Measurements from ENCODE around the gene BRINP1.
"Not testable (repeated sequence)": the region's sequence is repeated elsewhere in the genome, so short reads cannot be mapped to it uniquely, and the experiment has no call there.

BRINP1 gene

GRCh38 chr9:119213471-119213870 lies 155.8 kb downstream of the BRINP1 start:
- no peak for DNase-seq (ENCODE audit: low read depth)

DNA sequence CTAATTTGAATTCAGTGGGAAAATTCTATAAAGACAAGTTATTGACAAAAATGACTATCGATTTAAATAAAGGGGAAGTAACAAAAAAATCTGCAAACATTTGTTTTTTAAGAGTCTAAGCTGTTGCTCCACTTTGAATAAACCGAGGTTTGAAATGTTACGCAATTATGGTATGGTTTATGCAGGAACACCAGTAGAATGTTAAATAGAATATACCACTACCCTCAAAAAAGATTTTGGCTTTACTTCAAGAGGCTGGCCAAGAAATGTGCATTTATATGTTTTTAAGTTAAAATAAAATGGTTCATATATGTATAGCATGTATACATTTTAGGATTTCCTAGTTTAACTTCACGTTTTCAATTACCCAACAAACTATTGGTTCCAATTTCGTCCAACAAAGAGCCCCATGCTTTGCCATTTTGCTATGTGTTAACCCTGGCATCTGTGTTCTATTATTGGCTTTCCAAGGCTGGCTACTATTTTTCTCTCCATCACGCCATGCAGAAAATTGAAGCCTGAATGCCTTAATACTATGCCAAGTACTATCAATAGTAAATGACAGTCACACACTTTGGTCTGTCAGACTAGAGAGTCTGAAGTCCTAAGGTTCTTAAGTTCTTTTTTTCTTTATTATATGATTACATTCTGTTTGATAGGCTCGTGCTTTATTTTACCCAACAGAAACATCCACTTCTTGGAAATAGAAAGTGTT lies 171.2 kb downstream of the BRINP1 start:
- DNase-seq (ENCODE audit: low read depth) = no peak

- DNase-seq (ENCODE audit: low read depth) = no peak
Measured at GRCh38 chr9:119195521-119195920, 173.7 kb downstream of the BRINP1 start.

DNA sequence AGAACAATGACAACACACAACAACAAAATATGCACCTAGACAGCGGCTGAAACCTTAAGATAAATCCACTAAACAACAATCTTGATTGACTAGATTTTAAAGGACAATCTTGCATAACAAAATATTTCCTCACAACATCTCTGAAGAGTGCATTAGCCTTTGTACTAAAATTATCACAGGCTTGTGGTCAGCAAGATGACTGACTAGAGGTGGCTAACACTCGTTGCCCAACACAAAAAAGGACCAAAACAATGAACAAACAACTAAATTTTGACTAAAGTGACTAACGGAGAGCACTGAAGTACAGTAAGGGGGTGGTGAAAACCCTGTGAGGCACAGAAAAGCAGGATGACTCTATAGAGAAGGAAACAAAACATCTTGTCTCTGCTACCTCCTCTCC lies 183.9 kb downstream of the BRINP1 start:
- no peak for DNase-seq (ENCODE audit: low read depth)

GRCh38 chr9:119184265-119184936 lies 184.8 kb downstream of the BRINP1 start:
- no peak for DNase-seq (ENCODE audit: low read depth)

DNA sequence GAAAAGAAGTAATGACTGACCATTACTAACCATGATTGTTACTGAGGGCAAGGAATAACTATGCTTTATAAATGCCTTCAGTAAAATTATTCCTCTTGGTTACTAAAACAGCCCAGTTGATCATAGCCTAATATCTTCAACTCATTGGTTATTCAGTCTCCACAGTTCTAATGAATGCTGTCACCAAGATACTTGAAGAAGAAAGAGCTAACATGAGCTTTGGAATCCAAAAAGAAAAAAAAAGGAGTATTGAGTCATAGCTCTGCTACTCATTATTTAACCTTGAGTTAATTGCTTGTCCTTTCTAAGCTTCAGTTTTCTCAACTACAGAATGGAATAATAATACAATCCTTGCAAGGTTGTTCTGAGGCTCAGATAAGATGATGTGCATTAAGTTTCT lies 187.7 kb downstream of the BRINP1 start:
- no peak for DNase-seq (ENCODE audit: low read depth)

- no peak for DNase-seq (ENCODE audit: low read depth)
Measured at GRCh38 chr9:119180897-119181296, 188.3 kb downstream of the BRINP1 start.

GRCh38 chr9:119179701-119180100 lies 189.5 kb downstream of the BRINP1 start:
- no peak for DNase-seq (ENCODE audit: low read depth)

- no peak for DNase-seq (ENCODE audit: low read depth)
Measured at GRCh38 chr9:119177196-119177595, 192.0 kb downstream of the BRINP1 start.

DNA sequence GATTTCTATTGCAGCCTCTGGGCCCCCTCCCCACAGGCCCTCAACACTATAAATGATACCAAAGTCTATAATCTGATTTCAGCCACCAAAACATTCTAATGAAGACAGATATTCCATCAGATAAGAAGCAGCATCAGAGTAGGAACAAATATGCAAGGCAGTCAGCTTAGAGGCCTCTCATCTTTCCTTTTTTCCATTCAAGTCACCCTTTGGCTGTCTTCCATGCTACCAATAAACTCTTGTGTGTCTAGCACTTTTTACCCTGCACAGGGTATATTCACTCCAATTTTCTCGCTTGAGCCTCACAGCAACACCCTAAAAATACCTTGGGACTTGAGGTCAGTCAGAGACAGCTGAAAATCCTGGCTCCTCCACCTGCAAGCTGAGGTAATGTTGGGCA lies 193.7 kb downstream of the BRINP1 start:
- DNase-seq (ENCODE audit: low read depth) = no peak

DNA sequence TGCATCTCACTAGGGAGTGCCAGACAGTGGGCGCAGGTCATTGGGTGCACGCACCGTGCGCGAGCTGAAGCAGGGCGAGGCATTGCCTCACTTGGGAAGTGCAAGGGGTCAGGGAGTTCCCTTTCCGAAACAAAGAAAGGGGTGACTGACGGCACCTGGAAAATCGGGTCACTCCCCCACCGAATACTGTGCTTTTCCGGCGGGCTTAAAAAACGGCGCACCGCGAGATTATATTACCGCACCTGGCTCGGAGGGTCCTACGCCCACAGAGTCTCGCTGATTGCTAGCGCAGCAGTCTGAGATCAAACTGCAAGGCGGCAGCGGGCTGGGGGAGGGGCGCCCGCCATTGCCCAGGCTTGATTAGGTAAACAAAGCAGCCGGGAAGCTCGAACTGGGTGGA lies 200.0 kb downstream of the BRINP1 start:
- DNase-seq (ENCODE audit: low read depth) = not testable (repeated sequence)

DNA sequence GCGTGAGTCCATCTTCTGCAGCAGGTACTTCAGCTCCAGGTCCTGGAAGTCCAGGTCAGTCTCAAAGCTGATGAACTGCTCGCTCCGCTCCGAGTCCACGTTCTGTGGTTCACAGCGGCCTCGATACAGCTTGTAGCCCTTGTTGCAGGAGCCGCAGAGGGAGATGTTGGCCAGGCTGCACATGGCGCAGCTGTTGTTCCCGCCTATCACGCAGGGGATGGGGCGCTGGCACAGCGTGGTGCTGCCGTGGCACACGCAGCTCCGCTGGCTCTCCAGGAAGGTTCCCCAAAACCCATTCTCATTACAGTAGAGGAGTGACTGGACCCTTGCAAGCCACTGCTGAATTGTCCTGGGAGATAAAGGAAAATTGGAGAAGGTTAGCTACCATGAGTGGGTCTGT lies 201.4 kb downstream of the BRINP1 start:
- no peak for DNase-seq (ENCODE audit: low read depth)

- no peak for DNase-seq (ENCODE audit: low read depth)
Measured at GRCh38 chr9:119167267-119167666, 202.0 kb downstream of the BRINP1 start.

DNA sequence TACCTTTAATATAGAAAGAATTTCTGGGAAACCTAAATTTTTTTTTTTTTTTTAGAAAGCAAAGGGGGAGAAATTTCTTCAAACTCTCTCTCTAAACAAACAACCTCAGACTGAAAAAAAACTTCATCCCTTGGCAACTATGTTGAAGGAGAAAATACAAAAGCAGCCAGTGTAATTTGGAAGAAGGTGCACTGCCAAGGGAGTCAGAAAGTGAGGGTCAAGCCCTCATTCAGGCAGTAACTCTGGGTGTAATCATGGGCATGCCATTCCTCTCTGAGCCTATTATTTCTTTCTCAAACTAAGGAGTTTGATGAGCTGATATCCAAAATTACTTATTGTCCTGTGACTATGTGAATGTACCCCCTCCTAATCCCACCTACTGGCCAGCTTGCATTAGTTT lies 203.1 kb downstream of the BRINP1 start:
- DNase-seq (ENCODE audit: low read depth) = no peak

- no peak for DNase-seq (ENCODE audit: low read depth)
Measured at GRCh38 chr9:119165131-119165530, 204.1 kb downstream of the BRINP1 start.

GRCh38 chr9:119164716-119165115 lies 204.5 kb downstream of the BRINP1 start:
- DNase-seq (ENCODE audit: low read depth) = no peak

- no peak for DNase-seq (ENCODE audit: low read depth)
Measured at GRCh38 chr9:119160551-119160950, 208.7 kb downstream of the BRINP1 start.

DNA sequence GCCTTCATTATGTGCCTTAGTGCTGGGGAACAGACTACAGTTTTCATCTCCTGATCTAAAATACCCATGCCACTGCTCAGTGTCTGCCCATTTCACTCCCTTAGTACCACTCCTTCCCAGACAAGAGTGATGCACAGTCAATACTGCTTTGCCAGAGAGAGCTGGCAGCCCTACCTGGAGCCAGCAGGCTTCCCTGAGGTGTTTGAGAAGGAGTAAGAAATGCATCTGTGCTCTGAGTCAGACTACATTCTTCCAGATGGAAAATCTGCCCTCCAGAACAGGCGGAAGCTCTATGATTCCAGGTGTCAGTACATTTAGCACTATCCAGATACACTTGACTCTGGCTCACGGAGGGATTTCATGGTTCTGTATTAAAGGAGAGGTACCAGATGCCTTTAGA lies 209.8 kb downstream of the BRINP1 start:
- DNase-seq (ENCODE audit: low read depth) = no peak

DNA sequence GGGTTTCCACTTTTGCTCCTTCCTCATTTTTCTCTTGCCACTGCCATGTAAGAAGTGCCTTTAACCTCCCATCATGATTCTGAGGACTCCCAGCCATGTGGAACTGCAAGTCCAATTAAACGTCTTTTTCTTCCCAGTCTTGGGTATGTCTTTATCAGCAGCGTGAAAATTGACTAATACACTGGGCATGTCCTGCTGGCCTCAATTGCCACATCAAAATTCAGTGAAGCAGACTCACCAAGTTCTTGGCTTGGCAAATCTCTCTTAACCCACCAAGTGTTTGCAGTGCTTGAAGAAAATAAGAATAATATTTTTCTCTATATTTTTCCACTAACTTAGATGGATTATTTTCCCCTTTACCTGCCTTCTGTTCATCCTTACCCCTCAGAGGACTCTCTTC lies 212.0 kb downstream of the BRINP1 start:
- DNase-seq (ENCODE audit: low read depth) = no peak

GRCh38 chr9:119156354-119156753 lies 212.9 kb downstream of the BRINP1 start:
- DNase-seq (ENCODE audit: low read depth) = no peak

DNA sequence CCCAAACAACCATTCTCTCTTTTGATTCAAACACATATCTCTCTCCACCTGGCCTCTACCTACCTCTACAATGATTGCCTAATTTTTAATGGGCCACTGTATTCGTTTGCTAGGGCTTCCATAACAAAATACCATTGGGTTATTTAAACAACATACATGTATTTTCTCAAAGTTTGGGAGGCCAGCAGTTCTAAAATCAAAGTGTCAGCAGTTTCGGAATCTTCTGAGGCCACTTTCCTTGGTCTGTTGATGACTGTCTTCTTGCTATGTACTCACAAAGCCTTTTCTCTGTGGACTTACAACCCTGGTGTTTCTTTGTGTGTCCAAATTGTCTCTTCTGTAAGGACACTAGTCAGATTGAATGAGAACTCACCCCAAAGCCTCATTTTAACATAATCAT lies 214.7 kb downstream of the BRINP1 start:
- DNase-seq (ENCODE audit: low read depth) = no peak

GRCh38 chr9:119153402-119153801 lies 215.8 kb downstream of the BRINP1 start:
- no peak for DNase-seq (ENCODE audit: low read depth)

- no peak for DNase-seq (ENCODE audit: low read depth)
Measured at GRCh38 chr9:119148855-119149254, 220.4 kb downstream of the BRINP1 start.

GRCh38 chr9:119137479-119137878 lies 231.8 kb downstream of the BRINP1 start:
- no peak for DNase-seq (ENCODE audit: low read depth)
